Activated CD4-positive, CD25-positive, alpha-beta regulatory T cell treated with anti-CD3 and anti-CD28 coated beads, Interleukin-2, amount 50 U/mL, for 72 hours (primary cell): Measurements from ENCODE around the gene MOAP1.
"Not testable (repeated sequence)": the region's sequence is repeated elsewhere in the genome, so short reads cannot be mapped to it uniquely, and the experiment has no call there.

Experiments used
- DNase-seq: peaks from one replicate; pipeline ENCODE4 v3.0.0; 2021

MOAP1 gene

DNA sequence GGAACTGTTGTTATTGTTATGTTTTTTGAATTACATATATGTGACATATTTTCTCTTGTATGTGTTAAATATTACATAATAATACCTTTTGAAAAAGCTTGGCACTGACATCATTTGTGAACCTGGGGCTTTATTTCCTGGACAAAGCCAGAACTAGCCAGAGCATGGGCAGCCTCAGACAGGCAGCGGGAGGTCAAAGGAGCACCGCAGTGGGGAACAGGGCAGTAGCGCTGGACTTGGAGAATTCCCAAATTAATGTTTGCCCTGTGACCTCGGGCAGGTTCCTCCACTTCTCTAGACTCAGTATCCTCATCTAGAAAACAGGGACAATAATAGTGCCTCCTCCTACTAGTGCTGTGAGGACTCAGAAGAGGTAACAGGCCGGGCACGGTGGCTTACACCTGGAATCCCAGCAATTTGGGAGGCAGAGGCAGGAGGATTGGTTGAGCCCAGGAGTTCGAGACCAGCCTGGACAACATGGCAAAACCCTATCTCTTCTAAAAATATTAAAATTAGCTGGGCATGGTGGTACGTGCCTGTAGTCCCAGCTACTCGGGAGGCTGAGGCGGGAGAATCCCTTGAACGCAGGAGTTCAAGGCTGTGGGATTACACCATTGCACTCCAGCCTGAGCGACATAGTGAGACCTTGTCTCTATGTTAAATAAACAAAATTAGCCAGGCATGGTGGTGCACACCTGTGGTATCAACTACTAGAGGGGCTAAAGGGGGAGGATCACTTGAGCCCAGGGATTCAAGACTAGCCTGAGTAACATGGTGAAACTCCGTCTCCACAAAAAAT is 41.6 kb downstream of the MOAP1 start:
- no peak for DNase-seq

DNA sequence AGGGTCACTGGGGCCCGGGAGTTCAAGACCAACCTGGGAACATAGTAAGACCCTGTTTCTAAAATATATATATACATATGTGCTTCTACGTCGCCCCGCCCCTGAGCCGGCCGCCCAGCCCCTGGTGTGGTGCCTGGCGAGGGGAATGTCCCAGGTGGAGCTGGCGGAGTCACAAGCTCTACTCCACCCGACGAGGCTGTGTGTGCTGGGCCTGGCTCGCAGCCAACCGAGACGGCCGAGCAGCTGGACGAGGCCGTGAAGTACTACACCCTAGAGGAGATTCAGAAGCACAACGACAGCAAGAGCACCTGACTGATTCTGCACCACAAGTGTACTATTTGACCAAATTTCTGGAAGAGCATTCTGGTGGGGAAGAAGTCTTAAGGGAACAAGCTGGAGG is 46.8 kb downstream of the MOAP1 start:
- DNase-seq: no peak

DNA sequence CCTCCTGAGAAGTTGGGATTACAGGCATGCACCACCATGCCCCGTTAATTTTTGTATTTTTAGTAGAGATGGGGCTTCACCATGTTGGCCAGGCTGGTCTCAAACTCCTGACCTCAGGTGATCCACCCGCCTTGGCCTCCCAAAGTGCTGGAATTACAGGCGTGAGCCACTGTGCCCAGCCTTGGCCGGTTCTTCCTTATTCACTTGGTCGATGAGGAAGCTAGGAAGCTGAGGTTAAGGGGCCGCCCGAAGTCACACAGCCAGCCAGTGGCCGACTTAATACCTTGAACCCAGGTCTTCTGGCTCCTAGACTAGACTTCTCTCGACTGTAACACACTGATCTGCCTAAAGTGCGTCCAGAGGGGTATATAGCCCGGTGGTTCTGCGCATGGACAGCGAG is 48.2 kb downstream of the MOAP1 start:
- not testable (repeated sequence) for DNase-seq

DNA sequence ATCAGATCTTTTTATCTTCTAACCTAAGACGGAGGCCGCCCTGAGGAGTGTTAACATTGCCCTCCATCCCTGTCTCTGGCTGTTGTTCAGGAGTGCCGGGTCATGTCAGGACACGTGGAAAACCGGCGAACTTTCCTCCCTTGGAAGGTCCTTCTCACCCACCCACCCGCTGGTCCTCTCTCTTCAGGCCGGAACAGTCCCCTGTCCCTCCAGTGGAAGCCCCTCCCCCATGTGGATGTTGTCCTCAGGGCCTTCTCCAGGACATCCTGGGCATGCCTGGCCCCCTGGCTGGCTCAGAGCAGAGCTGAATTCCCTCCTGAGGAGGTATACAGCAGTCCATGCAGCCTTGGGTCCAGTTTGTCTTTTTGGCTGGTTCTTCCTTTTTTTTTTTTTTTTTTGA is 48.7 kb downstream of the MOAP1 start:
- DNase-seq: no peak

DNA sequence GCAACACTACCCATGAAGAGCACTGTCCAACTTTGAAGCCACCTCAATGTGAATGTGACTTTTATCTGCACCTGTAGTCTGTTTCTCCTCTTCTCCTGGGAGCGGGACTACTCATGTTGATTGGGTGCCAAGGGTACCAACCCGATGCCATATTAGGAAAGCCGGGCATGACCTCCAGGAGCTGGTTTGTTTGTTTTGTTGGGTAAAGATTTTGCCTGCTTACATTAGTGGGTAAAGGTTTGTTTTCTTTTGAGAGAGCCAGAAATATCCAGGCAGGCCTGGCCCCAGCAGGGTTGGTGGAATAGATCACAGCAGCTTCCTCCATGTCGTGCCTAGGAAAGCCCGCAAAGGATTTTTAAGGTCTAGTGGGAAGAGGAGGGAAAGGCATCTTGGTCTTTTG is 49.3 kb downstream of the MOAP1 start:
- no peak for DNase-seq

DNA sequence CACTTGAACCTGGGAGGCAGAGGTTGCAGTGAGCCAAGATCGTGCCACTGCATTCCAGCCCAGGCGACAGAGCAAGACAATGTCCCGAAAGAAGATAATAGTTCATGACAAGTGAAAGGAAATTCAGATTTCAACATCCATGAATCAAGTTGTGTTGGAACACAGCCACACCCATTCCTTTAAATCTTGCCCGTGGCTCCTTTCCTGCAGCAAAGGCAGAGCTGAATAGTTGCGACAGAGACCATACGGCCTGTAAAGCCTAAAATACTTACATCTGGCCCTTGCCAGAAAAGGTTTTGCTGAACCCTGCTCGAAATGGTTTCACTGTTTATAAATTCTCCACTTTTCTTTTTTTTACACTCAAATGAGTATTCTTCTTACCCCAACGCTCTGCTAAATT is 51.2 kb downstream of the MOAP1 start:
- no peak for DNase-seq

DNA sequence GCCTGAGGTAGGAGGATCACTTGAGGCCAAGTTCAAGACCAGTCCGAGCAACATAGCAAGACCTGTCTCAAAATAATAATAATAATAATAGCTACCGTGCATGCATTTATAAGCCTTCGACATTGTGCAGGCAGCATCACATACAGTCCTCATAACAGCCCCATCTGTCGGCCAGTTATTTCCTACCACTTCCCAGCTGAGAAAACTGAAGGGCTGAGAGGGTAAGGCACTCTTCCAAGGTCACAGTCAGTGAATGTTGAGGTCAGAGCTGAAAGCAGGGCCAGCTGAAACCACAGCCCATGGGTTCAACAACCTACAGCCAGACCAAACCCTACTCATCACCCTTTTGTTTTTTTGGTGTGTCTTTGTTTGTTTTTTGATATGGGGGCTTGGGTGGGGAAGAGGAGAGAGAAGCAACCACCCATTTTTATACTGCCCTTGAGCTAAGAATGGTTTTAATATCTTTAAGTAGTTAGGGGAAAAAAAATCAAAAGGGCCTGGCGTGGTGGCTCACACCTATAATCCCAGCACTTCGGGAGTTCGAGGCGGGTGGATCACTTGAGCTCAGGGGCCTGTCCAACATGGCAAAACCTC is 52.1 kb downstream of the MOAP1 start:
- DNase-seq: no peak
